IMR-90 (cell line): Measurements from ENCODE around the gene PIR. TPM values are rescaled to one million over a fixed set of nuclear protein-coding genes. Genes with fewer than 3 reads are reported as not detected.

ENCODE experiments used
- ATAC-seq: fragments of 200-7000 bp; cut with Tn5 transposase; 2 replicates; pipeline ENCODE4 v1.9.1; 2020; ENCODE audit warnings: low read depth, mild to moderate bottlenecking, moderate library complexity
- BruUV-seq: library from RNA; stranded (reverse); fragments of 400-500 nt; replicated peaks from 2 replicates; lab custom pipeline; 2021; lab: Mats Ljungman, UMichigan
- CTCF ChIA-PET: fragments of 300-600 bp; formaldehyde crosslinking; extraction: SDS; loops from one replicate; lab custom pipeline; 2021; ENCODE audit warnings: antibody characterized with exemption; lab: Yijun Ruan, JAX
- POLR2A ChIA-PET: fragments of 300-600 bp; sonication (Branson Sonifier 250); formaldehyde crosslinking; loops from one replicate; lab custom pipeline; 2022; ENCODE audit warnings: antibody characterized with exemption; ENCODE audit not compliant: unreplicated experiment; lab: Charles Lee
- DNase-seq: peaks from one replicate; pipeline ENCODE4 v3.0.0; 2013
- H2AFZ ChIP-seq: replicated peaks from 2 replicates; pipeline ENCODE3; 2013; ENCODE audit warnings: low read length, mild to moderate bottlenecking; ENCODE audit not compliant: poor library complexity
- H2AK5ac ChIP-seq: 2 replicates; pipeline ENCODE4 v1.6.1; 2013; ENCODE audit warnings: low read depth, low read length, inconsistent platforms
- H2AK9ac ChIP-seq: replicated peaks from 2 replicates; pipeline ENCODE3; 2013; ENCODE audit warnings: mild to moderate bottlenecking, low read depth, low read length, moderate library complexity; ENCODE audit not compliant: poor library complexity
- H2BK120ac ChIP-seq: 2 replicates; pipeline ENCODE4 v1.6.1; 2013; ENCODE audit warnings: low read depth, low read length, inconsistent platforms
- H2BK15ac ChIP-seq: 3 replicates; pipeline ENCODE4 v1.6.1; 2013; ENCODE audit warnings: low read depth, low read length, inconsistent platforms
- H2BK20ac ChIP-seq: 2 replicates; pipeline ENCODE4 v1.6.1; 2013; ENCODE audit warnings: low read depth, mild to moderate bottlenecking, inconsistent platforms, low read length, moderate library complexity
- H2BK5ac ChIP-seq: 2 replicates; pipeline ENCODE4 v1.6.1; 2013; ENCODE audit warnings: mild to moderate bottlenecking, low read depth, low read length, inconsistent platforms; ENCODE audit not compliant: poor library complexity, severe bottlenecking
- H3K14ac ChIP-seq: replicated peaks from 2 replicates; pipeline ENCODE4 v1.6.1; 2013; ENCODE audit warnings: low read depth, low read length, inconsistent platforms
- H3K18ac ChIP-seq: 2 replicates; pipeline ENCODE4 v1.6.1; 2013; ENCODE audit warnings: low read depth, low read length, control low read depth
- H3K23ac ChIP-seq: 2 replicates; pipeline ENCODE4 v1.6.1; 2013; ENCODE audit warnings: low read depth, low read length, inconsistent platforms
- H3K27ac ChIP-seq: 2 replicates; pipeline ENCODE4 v1.5.1; 2013; ENCODE audit warnings: mild to moderate bottlenecking, control low read depth, low read length; ENCODE audit not compliant: insufficient read depth
- H3K27me3 ChIP-seq: 2 replicates; pipeline ENCODE4 v1.6.1; 2013; ENCODE audit warnings: low read length; ENCODE audit not compliant: control insufficient read depth, insufficient read depth
- H3K36me3 ChIP-seq: 2 replicates; pipeline ENCODE4 v1.6.1; 2013; ENCODE audit warnings: low read length, mixed read lengths; ENCODE audit not compliant: control insufficient read depth, insufficient read depth
- H3K4ac ChIP-seq: 2 replicates; pipeline ENCODE4 v1.6.1; 2013; ENCODE audit warnings: low read depth, low read length, inconsistent platforms
- H3K4me1 ChIP-seq: 2 replicates; pipeline ENCODE4 v1.6.1; 2013; ENCODE audit warnings: low read length, mixed read lengths; ENCODE audit not compliant: control insufficient read depth, insufficient read depth
- H3K4me2 ChIP-seq: 2 replicates; pipeline ENCODE4 v1.6.1; 2013; ENCODE audit warnings: low read depth, mild to moderate bottlenecking, control low read depth, low read length, moderate library complexity
- H3K4me3 ChIP-seq: 2 replicates; pipeline ENCODE4 v1.5.1; 2013; ENCODE audit warnings: low read depth, mild to moderate bottlenecking, control low read depth, low read length, moderate library complexity; ENCODE audit not compliant: insufficient read depth
- H3K56ac ChIP-seq: 2 replicates; pipeline ENCODE4 v1.6.1; 2013; ENCODE audit warnings: low read length, inconsistent platforms; ENCODE audit not compliant: insufficient read depth; ENCODE audit errors: extremely low read depth
- H3K79me1 ChIP-seq, 2 experiments: 2 replicates each; pipeline ENCODE4 v1.6.1; 2013; ENCODE audit warnings: low read length in 2 of 2, inconsistent platforms in 1 of 2, low read depth in 1 of 2
- H3K9ac ChIP-seq: 2 replicates; pipeline ENCODE4 v1.6.1; 2013; ENCODE audit warnings: low read depth, low read length, control low read depth
- H3K9me1 ChIP-seq: 2 replicates; pipeline ENCODE4 v1.6.1; 2013; ENCODE audit warnings: low read length, inconsistent platforms; ENCODE audit not compliant: insufficient read depth
- H3K9me3 ChIP-seq: 2 replicates; pipeline ENCODE4 v1.6.1; 2013; ENCODE audit warnings: low read length; ENCODE audit not compliant: control insufficient read depth, insufficient read depth
- H4K20me1 ChIP-seq: 2 replicates; pipeline ENCODE4 v1.6.1; 2013; ENCODE audit warnings: low read length, inconsistent platforms; ENCODE audit not compliant: insufficient read depth
- H4K5ac ChIP-seq: 2 replicates; pipeline ENCODE4 v1.6.1; 2013; ENCODE audit warnings: mild to moderate bottlenecking, low read depth, low read length, control low read depth
- H4K8ac ChIP-seq, 2 experiments: 2 replicates each; pipeline ENCODE4 v1.6.1; 2013; ENCODE audit warnings: low read depth in 2 of 2, low read length in 2 of 2, control low read depth in 1 of 2, inconsistent platforms in 1 of 2
- H4K91ac ChIP-seq: 2 replicates; pipeline ENCODE4 v1.6.1; 2013; ENCODE audit warnings: low read depth, low read length, inconsistent platforms; ENCODE audit not compliant: insufficient read depth
- BHLHE40 ChIP-seq: fragments of 150-350 bp; IDR thresholded peaks from 2 replicates; pipeline ENCODE4 v1.6.1; 2016; ENCODE audit warnings: mild to moderate bottlenecking, low read depth, low read length
- CEBPB ChIP-seq: IDR thresholded peaks from 2 replicates; pipeline ENCODE4 v1.6.1; 2012; ENCODE audit warnings: low read depth, low read length, improper control_type of control experiment
- CHD1 ChIP-seq: IDR thresholded peaks from 2 replicates; pipeline ENCODE4 v1.6.1; 2012; ENCODE audit warnings: low read depth, low read length, improper control_type of control experiment
- CTCF ChIP-seq: conservative IDR thresholded peaks from 2 replicates; pipeline ENCODE4 v1.5.1; 2012; ENCODE audit warnings: mild to moderate bottlenecking, low read depth, low read length, improper control_type of control experiment
- ELK1 ChIP-seq: fragments of 150-350 bp; IDR thresholded peaks from 2 replicates; pipeline ENCODE4 v1.6.1; 2016; ENCODE audit warnings: low read depth, mild to moderate bottlenecking, low read length, moderate library complexity, borderline replicate concordance
- FOS ChIP-seq: fragments of 150-350 bp; IDR thresholded peaks from 2 replicates; pipeline ENCODE4 v1.6.1; 2016; ENCODE audit warnings: low read depth, low read length
- MAFK ChIP-seq: IDR thresholded peaks from 2 replicates; pipeline ENCODE4 v1.6.1; 2012; ENCODE audit warnings: low read depth, low read length, improper control_type of control experiment
- MAZ ChIP-seq: IDR thresholded peaks from 2 replicates; pipeline ENCODE4 v1.6.1; 2012; ENCODE audit warnings: low read depth, mild to moderate bottlenecking, low read length, improper control_type of control experiment, moderate library complexity, borderline replicate concordance
- MXI1 ChIP-seq: IDR thresholded peaks from 2 replicates; pipeline ENCODE4 v1.6.1; 2012; ENCODE audit warnings: low read depth, mild to moderate bottlenecking, low read length, moderate library complexity, borderline replicate concordance
- NFE2L2 ChIP-seq: fragments of 150-350 bp; IDR thresholded peaks from 2 replicates; pipeline ENCODE4 v1.6.1; 2016; ENCODE audit warnings: low read depth, mild to moderate bottlenecking, low read length
- POLR2A ChIP-seq: IDR thresholded peaks from 2 replicates; pipeline ENCODE4 v1.6.1; 2012; ENCODE audit warnings: mild to moderate bottlenecking, low read depth, low read length
- RAD21 ChIP-seq: IDR thresholded peaks from 2 replicates; pipeline ENCODE4 v1.6.1; 2012; ENCODE audit warnings: low read length, improper control_type of control experiment
- RCOR1 ChIP-seq: IDR thresholded peaks from 2 replicates; pipeline ENCODE4 v1.6.1; 2012; ENCODE audit warnings: mild to moderate bottlenecking, low read length, improper control_type of control experiment; ENCODE audit not compliant: insufficient replicate concordance
- RFX5 ChIP-seq: IDR thresholded peaks from 2 replicates; pipeline ENCODE4 v1.8.0; 2012; ENCODE audit warnings: low read depth, mild to moderate bottlenecking, low read length, moderate library complexity
- SMC3 ChIP-seq: fragments of 150-350 bp; IDR thresholded peaks from 2 replicates; pipeline ENCODE4 v1.6.1; 2016; ENCODE audit warnings: low read depth, mild to moderate bottlenecking, antibody characterized with exemption, low read length, moderate library complexity
- USF2 ChIP-seq: fragments of 150-350 bp; IDR thresholded peaks from 2 replicates; pipeline ENCODE4 v1.6.1; 2017; ENCODE audit warnings: mild to moderate bottlenecking, antibody characterized with exemption, low read length, low read depth
- WGBS, 2 experiments: methylation state at CpG; one replicate each; pipeline versions ENCODE4 v1.1.5 to v1.1.7; 2013; ENCODE audit warnings: missing lambda C conversion rate in 2 of 2; ENCODE audit not compliant: insufficient read length in 1 of 2; ENCODE audit errors: extremely low coverage in 2 of 2; 5-methylcytosine and 5-hydroxymethylcytosine counted together
- dilution Hi-C: fragments of 300-500 bp; cut with HindIII; formaldehyde crosslinking; loops from one replicate; pipeline ENCODE4 v1.14.3; 2018; ENCODE audit warnings: low sequenced_read_pairs; ENCODE audit not compliant: unreplicated experiment
- in situ Hi-C: fragments of 300-500 bp; cut with MboI; formaldehyde crosslinking; loops from 3 replicates; pipeline ENCODE4 v1.14.3; 2019; ENCODE audit warnings: low sequenced_read_pairs, inconsistent platforms, mixed read lengths
- intact Hi-C: fragments of 100-400 bp; cut with micrococcal nuclease; formaldehyde crosslinking; loops from 2 replicates; pipeline ENCODE4 v1.10.0; 2022
- polyA plus RNA-seq, 3 experiments: library from polyadenylated mRNA; depleted of rRNA; stranded (reverse); fragments of >200 nt; gene quantifications; 2 replicates each; pipeline ENCODE4 v1.2.3, GENCODE V29; 2012; ENCODE audit warnings: low replicate concordance in 1 of 3
- total RNA-seq: library from RNA; depleted of rRNA; stranded (reverse); fragments of >200 nt; gene quantifications from 2 replicates; pipeline ENCODE4 v1.2.3, GENCODE V29; 2012

The PIR gene
- total and polyA plus RNA-seq, 2 of the 4 experiments (the other 2 are of a cell fraction) = 5.7 to 8.7 TPM

- Histone ChIP-seq H3K79me1 (no peaks in the 10 kb centered on the region), H3K18ac (no peak overlapping the region), H3K9ac (no peak overlapping the region), H3K9me1 (no peaks in the 10 kb centered on the region), H4K91ac (no peak overlapping the region), H3K4ac (no peak overlapping the region), H4K5ac (no peak overlapping the region), H2AK9ac (no peak overlapping the region), H4K20me1 (no peaks in the 10 kb centered on the region), H2BK20ac (no peak overlapping the region), H3K4me1 (no peaks in the 10 kb centered on the region), H2BK15ac (no peak overlapping the region), H3K4me2 (no peak overlapping the region), H3K14ac (no peak overlapping the region), H3K9me3 (no peaks in the 10 kb centered on the region), H3K27ac (no peak overlapping the region), H3K4me3 (no peak overlapping the region), H3K36me3 (no peaks in the 10 kb centered on the region), H2BK120ac (no peak overlapping the region), H2AFZ (no peak overlapping the region), H3K23ac (no peak overlapping the region), H4K8ac (no peak overlapping the region), H2BK5ac (no peak overlapping the region), H2AK5ac (no peak overlapping the region), H3K56ac (no peak overlapping the region), H3K27me3 (peaks cover 18% of the 10 kb centered on the region)
- ChIA-PET POLR2A (no interaction called here), CTCF (no interaction called here)
- DNase-seq (no peak), ATAC-seq (no peak)
- TF ChIP-seq NFE2L2 (no peak), FOS (no peak), ELK1 (no peak), BHLHE40 (no peak), POLR2A (no peak), CTCF (no peak), USF2 (no peak), MAFK (no peak), MXI1 (no peak), CEBPB (no peak), MAZ (no peak), RCOR1 (no peak), RFX5 (no peak), SMC3 (no peak), CHD1 (no peak), RAD21 (no peak)
- dilution Hi-C loops (no loop called here), intact Hi-C loops (no loop called here), in situ Hi-C loops (no loop called here)
- no TSS peak for BruUV-seq
- whole genome bisulfite sequencing, 2 experiments = no CpG with 5 or more reads among the region's 1 CpG
These were observed 11.5 kb upstream of the PIR start for GRCh38 chrX:15504661-15505060.
